Right lobe of liver (tissue), 6 donors: ENCODE measurements around the gene WBP1L. TPM values are rescaled to one million over a fixed set of nuclear protein-coding genes. Genes with fewer than 3 reads are reported as not detected.

Experiments used
- ATAC-seq, 4 donors: fragments of 200-7000 bp; cut with Tn5 transposase; one replicate each; pipeline ENCODE4 v1.9.1; 2020; ENCODE audit warnings: mild to moderate bottlenecking in 4 of 4, moderate library complexity in 4 of 4
- DNase-seq, 3 donors: peaks; one replicate each; pipeline ENCODE4 v3.0.0-alpha.2; 2020
- H3K27ac ChIP-seq, 3 donors: fragments of 200-600 bp; one replicate each; pipeline ENCODE4 v1.8.0; 2022
- H3K27me3 ChIP-seq, 2 donors: fragments of 200-600 bp; one replicate each; pipeline ENCODE4 v1.8.0; 2022
- H3K36me3 ChIP-seq, 4 donors: fragments of 200-600 bp; sonication (generic) in 1 of 4; one replicate each; pipeline versions ENCODE4 v1.5.1 to v1.8.0; 2017 to 2022; ENCODE audit warnings: control low read depth in 1 of 4
- H3K4me1 ChIP-seq, 4 donors: fragments of 200-600 bp; sonication (generic) in 1 of 4; one replicate each; pipeline versions ENCODE4 v1.5.1 to v1.8.0; 2017 to 2022; ENCODE audit warnings: control low read depth in 1 of 4
- H3K4me3 ChIP-seq, 3 donors: fragments of 200-600 bp; one replicate each; pipeline ENCODE4 v1.8.0; 2022
- H3K9me3 ChIP-seq, 4 donors: fragments of 200-600 bp; sonication (generic) in 1 of 4; one replicate each; pipeline versions ENCODE4 v1.5.1 to v1.8.0; 2017 to 2022; ENCODE audit warnings: control low read depth in 1 of 4
- CTCF ChIP-seq, 4 donors: fragments of 200-600 bp in 3 of 4; fragments of 450-650 bp in 1 of 4; IDR thresholded peaks; one replicate each; pipeline versions ENCODE4 v1.5.1 to v1.8.0; 2016 to 2022; ENCODE audit warnings: antibody characterized with exemption in 4 of 4, mild to moderate bottlenecking in 2 of 4
- POLR2A ChIP-seq: fragments of 450-650 bp; IDR thresholded peaks from one replicate; pipeline ENCODE4 v1.6.1; 2017; ENCODE audit warnings: antibody characterized with exemption, mild to moderate bottlenecking
- WGBS: methylation state at CpG from one replicate; pipeline ENCODE4 v1.1.6; 2018; ENCODE audit warnings: low coverage, low lambda C conversion rate; ENCODE audit not compliant: insufficient coverage; ENCODE audit errors: missing lambda C conversion rate; 5-methylcytosine and 5-hydroxymethylcytosine counted together
- intact Hi-C, 2 donors: fragments of 100-400 bp; cut with DNase I; formaldehyde crosslinking; loops; one replicate each; pipeline versions ENCODE4 v1.11.2 to v1.14.1; 2022
- total RNA-seq, 6 experiments: library from RNA; depleted of rRNA in 2 of 6; stranded (reverse); fragments of >200 nt in 2 of 6; fragmentation: NEBNext Ultra II Directional in 3 of 6; extraction: Animal tissue kit (Norgen Biotek cat#: 25700) in 3 of 6; gene quantifications; one replicate each; pipeline versions ENCODE4 v1.1.0 to v1.2.4, GENCODE V29; 2016 to 2023
- donor health status: DM: no; HTN: yes; CAD: no.
- donor health status: DM: no; HTN: no; CAD: no.
- donor health status: DM: no; HTN: no; CAD: no.
- donor health status: DM: no; HTN: yes; CAD: no.
- donor health status: DM: no; HTN: yes; CAD: no.

WBP1L gene
- total RNA-seq, 6 experiments from 2014 or later, result 24.1 to 58.4 (median 32.8) TPM

- intact Hi-C loops, result no loop called here
- Histone ChIP-seq H3K27ac (no peak overlapping the region), H3K9me3 (no peaks in the 10 kb centered on the region), H3K4me1 (no peaks in the 10 kb centered on the region), H3K27me3 (no peaks in the 10 kb centered on the region), H3K4me3 (no peak overlapping the region), H3K36me3 (no peaks in the 10 kb centered on the region)
- 94% methylated on average over 3 of the region's 3 CpGs for WGBS
- DNase-seq, result no peak
- TF ChIP-seq POLR2A (no peak), CTCF (IDR thresholded peaks at IDR 0.05) (no peak)
- no peak for ATAC-seq
Measured at GRCh38 chr10:102701796-102702195, 42.0 kb upstream of the WBP1L start.

GRCh38 chr10:102702742-102703141 is 41.0 kb upstream of the WBP1L start:
- no peak for TF ChIP-seq POLR2A
- no peak for TF ChIP-seq CTCF (IDR thresholded peaks at IDR 0.05)
- WGBS, result 80% methylated on average over 1 of the region's 2 CpGs
- no peaks in the 10 kb centered on the region for H3K4me1 ChIP-seq
- H3K9me3 ChIP-seq, result no peaks in the 10 kb centered on the region
- H3K27me3 ChIP-seq, result no peaks in the 10 kb centered on the region
- H3K27ac ChIP-seq, result no peak overlapping the region
- DNase-seq, result no peak
- H3K36me3 ChIP-seq, result no peaks in the 10 kb centered on the region
- no peak overlapping the region for H3K4me3 ChIP-seq
- no peak for ATAC-seq
- intact Hi-C loops, result no loop called here

GRCh38 chr10:102704915-102705314 is 38.8 kb upstream of the WBP1L start:
- no peak overlapping the region for H3K4me3 ChIP-seq
- ATAC-seq, result no peak
- intact Hi-C loops, result no loop called here
- no peak overlapping the region for H3K27ac ChIP-seq
- H3K27me3 ChIP-seq, result no peaks in the 10 kb centered on the region
- H3K9me3 ChIP-seq, result no peaks in the 10 kb centered on the region
- H3K4me1 ChIP-seq, result no peaks in the 10 kb centered on the region
- TF ChIP-seq CTCF (IDR thresholded peaks at IDR 0.05), result no peak
- H3K36me3 ChIP-seq, result no peaks in the 10 kb centered on the region
- WGBS, result 87% methylated on average over 6 of the region's 6 CpGs
- DNase-seq, result no peak

GRCh38 chr10:102705531-102705930 is 38.2 kb upstream of the WBP1L start:
- Histone ChIP-seq H3K4me1 (no peaks in the 10 kb centered on the region), H3K4me3 (no peak overlapping the region), H3K27me3 (no peaks in the 10 kb centered on the region), H3K27ac (no peak overlapping the region), H3K36me3 (no peaks in the 10 kb centered on the region), H3K9me3 (no peaks in the 10 kb centered on the region)
- intact Hi-C loops, result no loop called here
- TF ChIP-seq POLR2A, result no peak
- TF ChIP-seq CTCF (IDR thresholded peaks at IDR 0.05), result no peak
- DNase-seq (no peak), ATAC-seq (no peak)
- WGBS, result 60% methylated on average over 2 of the region's 2 CpGs

- no peak for TF ChIP-seq POLR2A
- no peak for TF ChIP-seq CTCF (IDR thresholded peaks at IDR 0.05)
- intact Hi-C loops, result no loop called here
- ATAC-seq, result no peak
Measured at GRCh38 chr10:102710609-102711008, 33.1 kb upstream of the WBP1L start.

More at GRCh38 chr10:102710609-102711008, 33.1 kb upstream of the WBP1L start:
- Histone ChIP-seq H3K9me3 (no peaks in the 10 kb centered on the region), H3K4me1 (peaks cover 0 to 15% (median 2%) of the 10 kb centered on the region in 4 donors), H3K27ac (no peak overlapping the region), H3K36me3 (no peaks in the 10 kb centered on the region), H3K27me3 (no peaks in the 10 kb centered on the region), H3K4me3 (no peak overlapping the region)
- WGBS, result 57% methylated on average over 4 of the region's 4 CpGs
- no peak for DNase-seq
